Activated T-cell treated with anti-CD3 and anti-CD28 coated beads for 48 hours (primary cell): ENCODE data around the gene CCDC51.
"Not testable (repeated sequence)": the region's sequence is repeated elsewhere in the genome, so short reads cannot be mapped to it uniquely, and the experiment has no call there.

ENCODE experiments used
- DNase-seq: peaks from one replicate; pipeline ENCODE4 v3.0.0-alpha.2; 2020; ENCODE audit warnings: low read depth

Gene CCDC51

DNA sequence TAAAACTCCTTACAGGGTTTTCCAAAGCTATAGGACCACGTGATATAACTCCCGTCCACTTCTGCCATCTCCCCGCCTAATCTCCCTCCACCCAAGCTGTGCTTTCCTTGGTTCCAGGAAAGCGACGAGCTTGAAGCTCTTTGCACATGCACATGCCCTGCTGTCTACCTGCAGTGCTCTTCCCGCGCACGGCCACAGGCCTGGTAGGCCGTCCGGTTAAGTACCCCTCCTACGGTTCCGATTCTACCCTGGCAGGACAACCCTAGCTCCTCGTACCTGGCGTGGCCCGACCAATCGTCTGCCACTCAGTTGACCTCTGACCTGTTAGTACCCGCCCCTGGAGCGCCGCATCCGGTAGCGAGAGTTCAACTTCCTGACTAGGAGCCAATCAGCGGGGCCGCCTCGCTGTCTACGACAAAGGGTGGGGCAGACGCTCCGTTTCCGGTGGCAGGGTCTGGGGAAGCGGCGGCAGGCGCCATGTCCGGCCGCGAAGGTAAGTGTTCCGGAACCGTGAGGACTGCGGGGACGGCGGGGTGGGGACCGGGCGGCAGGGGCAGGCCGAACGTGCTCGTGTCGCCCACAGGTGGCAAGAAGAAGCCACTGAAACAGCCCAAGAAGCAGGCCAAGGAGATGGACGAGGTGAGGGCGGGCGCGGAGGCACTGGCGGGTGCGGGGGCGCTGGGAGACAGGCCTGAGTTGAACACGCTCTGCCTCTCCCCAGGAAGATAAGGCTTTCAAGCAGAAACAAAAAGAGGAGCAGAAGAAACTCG is at the start of gene CCDC51, which contains the start of gene TMA7:
Gene CCDC51, minus strand, starts transcription at position 300 of the 770 bp plus-strand sequence. CDS start 4,991 bp downstream, outside the sequence.
Gene TMA7, plus strand, starts transcription at position 438 of the 770 bp plus-strand sequence. Its CDS starts 40 bp downstream, at position 478.
- peak; percentile 97 for DNase-seq

DNA sequence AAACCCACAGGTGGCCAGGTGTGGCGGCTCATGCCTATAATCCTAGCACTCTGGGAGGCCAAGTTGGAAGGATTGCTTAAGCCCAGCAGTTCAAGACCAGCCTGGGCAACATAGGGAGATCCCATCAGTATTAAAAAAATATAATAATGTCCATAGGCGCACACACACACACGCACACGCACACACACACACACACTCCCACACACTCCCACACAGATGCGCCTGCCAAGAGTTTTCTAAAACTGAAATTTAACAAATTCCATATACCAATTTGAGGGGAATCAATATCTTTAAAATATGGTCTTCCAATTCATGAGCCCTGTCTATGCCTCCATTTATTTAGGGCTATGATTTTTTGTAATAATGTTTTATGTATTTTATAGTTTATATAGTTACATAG is 47.0 kb upstream of the CCDC51 start:
- DNase-seq: no peak

GRCh38 chr3:48482822-48483221 is 42.9 kb upstream of the CCDC51 start:
- DNase-seq: not testable (repeated sequence)

- not testable (repeated sequence) for DNase-seq
These were observed 41.0 kb upstream of the CCDC51 start for GRCh38 chr3:48480891-48481290.

DNA sequence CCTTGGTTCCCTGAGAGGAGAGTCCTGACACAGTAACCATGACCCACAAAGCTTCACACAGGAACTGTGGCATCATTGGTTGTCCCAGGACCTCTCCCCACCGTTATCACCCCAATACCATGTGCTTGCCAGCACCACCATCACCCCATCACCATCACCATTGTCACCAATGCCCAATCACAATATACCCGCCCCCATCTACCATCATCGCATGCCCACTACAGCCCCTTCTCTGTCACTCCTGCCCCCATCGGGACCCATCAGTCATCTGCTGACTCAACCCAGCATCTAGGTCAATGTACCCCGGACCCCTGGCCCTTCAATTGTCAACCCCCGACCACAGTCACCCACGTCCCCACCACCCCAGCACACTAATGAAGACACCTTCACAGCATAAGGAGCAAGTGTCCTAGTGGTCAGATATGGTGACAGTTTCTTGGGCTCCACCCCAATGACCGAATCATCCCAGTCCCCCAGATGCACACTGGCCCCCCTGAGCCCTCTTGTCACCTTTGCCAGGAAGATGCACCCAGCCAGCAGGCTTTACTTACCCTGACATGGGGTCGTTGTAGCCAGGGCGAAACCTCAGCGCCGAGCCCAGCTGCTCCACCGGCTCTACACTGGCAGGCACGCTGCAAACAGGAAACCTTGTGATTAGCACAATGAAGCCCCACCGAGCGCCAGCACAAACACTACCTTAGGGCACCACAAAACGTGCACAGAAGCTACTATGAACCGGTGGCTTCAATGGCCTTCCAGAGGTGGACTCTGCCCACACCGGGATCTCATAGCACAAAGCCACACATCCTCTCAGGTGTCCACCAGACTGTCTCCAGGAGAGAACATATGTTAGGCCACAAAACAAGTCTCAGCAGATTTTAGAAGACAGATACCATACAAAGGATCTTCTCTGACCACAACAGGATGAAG is 39.0 kb upstream of the CCDC51 start:
- no peak for DNase-seq

- DNase-seq: no peak
These were observed 38.1 kb upstream of the CCDC51 start for GRCh38 chr3:48477959-48478520.

DNA sequence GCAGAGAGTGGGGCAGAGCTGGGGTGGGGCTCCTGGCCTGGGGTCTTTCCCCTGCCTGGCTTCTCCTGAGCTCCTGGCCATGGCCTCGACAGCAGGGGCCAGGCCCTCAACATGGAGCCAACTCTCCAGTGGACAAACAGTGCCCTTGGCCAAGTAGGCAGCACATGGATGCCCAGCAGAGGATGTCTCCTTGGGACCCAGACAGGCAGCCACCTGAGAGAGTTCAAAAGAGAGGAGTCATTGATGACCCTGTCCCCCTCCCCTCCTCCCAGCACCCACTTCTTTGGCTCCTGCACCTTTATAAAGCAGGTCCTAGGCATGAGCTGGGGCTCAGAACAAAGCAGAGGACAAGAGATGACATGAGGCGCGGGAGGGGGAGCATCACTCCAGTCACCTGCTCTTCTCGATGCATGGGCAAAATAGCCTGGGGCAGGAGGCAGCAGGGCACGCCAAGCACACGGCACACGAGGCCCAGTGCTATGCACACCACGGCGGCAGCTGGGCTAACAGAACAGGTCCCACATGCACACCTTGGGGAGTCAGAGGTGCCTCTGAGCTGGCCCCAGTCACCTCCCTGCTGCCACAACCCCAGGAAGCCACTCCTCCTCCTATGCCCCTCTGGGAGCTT is 36.6 kb upstream of the CCDC51 start:
- DNase-seq: no peak

DNA sequence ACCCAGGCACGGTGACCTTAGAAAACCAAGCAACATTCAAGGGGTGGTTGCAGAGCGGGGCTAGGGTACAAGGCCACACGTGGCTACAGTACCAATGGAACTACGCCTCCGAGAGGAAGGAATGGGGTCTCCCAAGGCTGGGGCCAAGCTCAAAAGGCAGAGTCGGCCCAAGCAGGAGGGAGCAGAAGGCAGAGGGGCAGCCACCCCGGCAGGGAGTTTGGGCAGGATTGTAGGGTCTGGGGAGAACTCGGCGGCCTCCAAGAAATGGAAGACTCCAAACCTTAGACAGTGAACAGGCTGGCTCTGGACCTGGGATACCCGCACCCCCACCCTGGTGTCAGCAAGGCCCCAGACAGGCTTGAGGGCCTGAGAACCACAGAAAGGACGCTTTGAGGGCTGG is 35.3 kb upstream of the CCDC51 start:
- no peak for DNase-seq

DNA sequence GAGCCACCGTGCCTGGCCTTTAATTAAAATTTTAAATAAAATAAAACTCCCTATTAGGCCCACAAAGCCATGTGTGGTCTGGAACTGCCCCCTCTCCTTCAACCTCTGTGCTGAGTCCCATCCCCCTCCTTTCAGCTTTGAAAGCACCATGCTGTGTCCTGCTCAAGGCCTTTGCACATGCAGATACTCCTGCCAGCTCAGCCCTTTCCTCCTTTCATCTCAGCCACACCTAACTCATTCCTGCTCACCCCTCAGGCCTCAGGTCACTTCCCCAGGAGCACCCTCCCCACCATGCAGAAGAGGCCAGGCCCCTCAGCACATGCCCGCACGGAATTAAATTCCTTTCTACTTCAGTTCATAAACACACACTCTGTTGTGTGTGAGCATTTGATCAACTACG is 34.7 kb upstream of the CCDC51 start:
- no peak for DNase-seq

- DNase-seq: not testable (repeated sequence)
These were observed 34.1 kb upstream of the CCDC51 start for GRCh38 chr3:48474031-48474430.

DNA sequence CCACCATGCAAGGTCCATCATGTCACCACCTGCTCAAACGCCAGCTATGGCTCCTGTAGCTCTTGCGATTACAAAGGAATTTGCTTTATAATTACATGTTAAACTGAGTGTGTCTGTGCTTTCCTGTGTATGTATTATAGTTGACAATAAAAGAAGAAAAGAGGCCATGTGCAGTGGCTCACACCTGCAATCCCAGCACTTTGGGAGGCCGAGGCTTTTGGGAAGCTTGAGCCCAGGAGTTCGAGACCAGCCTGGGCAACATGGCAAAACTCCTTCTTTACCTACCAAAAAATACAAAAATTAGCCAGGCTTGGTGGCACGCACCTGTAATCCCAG is 33.7 kb upstream of the CCDC51 start:
- no peak for DNase-seq

GRCh38 chr3:48472923-48473616 is 33.2 kb upstream of the CCDC51 start:
- DNase-seq: peak; percentile 92

- no peak for DNase-seq
These were observed 32.7 kb upstream of the CCDC51 start for GRCh38 chr3:48472673-48472922.

- DNase-seq: no peak
These were observed 30.4 kb upstream of the CCDC51 start for GRCh38 chr3:48470286-48470685.

GRCh38 chr3:48469046-48469915 is 29.4 kb upstream of the CCDC51 start:
- no peak for DNase-seq

DNA sequence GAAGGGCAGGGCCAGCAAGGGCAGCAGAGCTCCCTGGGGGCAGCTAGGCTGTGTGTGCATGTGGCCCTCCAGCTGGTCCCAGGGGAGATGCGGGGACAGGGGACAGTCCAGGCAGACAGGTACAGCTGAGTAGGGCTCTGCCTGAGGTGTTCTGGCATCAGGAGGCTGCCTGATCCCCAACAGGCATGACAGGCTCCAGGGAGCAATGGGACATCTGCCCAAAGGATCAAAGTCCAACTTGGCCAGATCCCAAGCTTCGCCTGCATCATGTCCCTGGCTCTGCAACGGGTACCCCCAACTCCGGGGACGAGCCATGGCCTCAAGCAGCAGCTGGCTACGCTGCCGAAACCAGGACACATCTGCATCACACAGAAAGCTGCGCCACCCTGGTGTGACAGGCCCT is 28.4 kb upstream of the CCDC51 start:
- DNase-seq: no peak

DNA sequence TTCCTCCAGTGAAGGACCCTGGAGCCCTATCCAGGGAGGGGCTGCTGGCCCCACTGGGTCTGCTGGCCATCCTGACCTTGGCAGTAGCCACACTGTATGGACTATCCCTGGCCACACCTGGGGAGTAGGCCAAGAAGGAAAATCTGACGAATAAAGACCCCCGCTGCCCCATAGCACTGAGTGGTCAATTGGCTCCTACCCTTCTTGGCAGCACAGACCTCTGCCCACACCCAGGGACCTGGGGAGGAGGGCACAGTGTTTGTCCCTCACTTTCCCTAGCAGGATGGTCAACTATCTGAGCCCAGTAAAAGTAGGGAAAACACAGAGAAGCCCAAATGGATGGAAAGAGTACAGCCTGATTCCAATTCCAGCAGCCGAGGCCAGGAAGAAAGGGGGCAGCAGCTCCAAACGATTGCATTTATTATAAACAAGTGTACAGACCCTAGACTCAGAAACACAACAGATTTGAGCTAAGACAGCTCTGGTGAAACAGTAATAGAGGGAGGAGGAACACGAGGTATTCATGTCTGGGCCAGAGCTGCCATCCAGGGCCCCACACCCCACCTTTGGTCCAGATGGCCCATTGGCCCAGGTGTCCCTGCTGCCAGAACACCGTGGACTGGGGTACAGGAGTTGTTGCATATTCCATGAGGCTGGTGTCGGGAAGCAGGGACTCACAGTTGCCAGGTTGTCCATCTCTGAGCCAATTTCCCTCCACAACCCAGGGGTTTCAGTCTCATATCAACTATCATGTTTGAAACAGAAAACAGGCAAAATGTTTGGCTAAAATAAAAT is 27.8 kb upstream of the CCDC51 start:
- DNase-seq: no peak

DNA sequence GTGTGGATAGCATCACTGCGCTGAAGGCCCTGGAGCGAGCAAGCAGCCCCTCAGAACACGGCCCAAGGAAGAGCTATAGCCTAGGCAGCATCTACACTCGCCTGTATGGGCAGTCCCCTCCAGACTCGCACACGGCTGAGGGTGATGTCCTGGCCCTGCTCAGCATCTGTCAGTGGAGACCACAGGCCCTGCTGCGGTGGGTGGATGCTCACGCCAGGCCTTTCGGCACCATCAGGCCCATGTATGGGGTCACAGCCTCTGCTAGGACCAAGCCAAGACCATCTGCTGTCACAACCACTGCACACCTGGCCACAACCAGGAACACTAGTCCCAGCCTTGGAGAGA is 27.2 kb upstream of the CCDC51 start:
- no peak for DNase-seq

DNA sequence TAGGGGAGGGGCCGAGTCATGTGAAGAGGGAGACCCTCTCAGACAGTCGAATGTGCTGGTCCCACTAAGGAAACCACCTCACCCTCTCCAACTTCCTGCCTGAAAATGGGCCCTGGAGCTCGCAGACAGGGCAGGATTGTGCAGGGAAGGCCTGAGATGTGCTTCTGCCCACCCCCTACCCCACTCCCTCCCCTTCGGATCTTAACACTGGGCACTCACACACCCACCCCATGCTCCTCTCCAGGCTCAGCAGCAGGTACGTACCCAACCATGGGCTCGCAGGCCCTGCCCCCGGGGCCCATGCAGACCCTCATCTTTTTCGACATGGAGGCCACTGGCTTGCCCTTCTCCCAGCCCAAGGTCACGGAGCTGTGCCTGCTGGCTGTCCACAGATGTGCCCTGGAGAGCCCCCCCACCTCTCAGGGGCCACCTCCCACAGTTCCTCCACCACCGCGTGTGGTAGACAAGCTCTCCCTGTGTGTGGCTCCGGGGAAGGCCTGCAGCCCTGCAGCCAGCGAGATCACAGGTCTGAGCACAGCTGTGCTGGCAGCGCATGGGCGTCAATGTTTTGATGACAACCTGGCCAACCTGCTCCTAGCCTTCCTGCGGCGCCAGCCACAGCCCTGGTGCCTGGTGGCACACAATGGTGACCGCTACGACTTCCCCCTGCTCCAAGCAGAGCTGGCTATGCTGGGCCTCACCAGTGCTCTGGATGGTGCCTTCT is 26.6 kb upstream of the CCDC51 start:
- DNase-seq: no peak
